ENCODE data around the gene FBXO44.
A peak's percentile ranks its signal among the peaks of the same experiment; 100 is the strongest.

The FBXO44 gene

GRCh38 chr1:11640101-11640500, 14.6 kb upstream of the FBXO44 start:
- DNase-seq, result no peak

GRCh38 chr1:11640944-11641343, 13.7 kb upstream of the FBXO44 start:
- DNase-seq, result no peak

GRCh38 chr1:11641776-11642305, 12.8 kb upstream of the FBXO44 start:
- no peak for DNase-seq

- DNase-seq, result peak; percentile 70
These were observed 12.2 kb upstream of the FBXO44 start for GRCh38 chr1:11642418-11643017.

GRCh38 chr1:11643782-11644181, 10.9 kb upstream of the FBXO44 start:
- peak; percentile 34 for DNase-seq

GRCh38 chr1:11645270-11645669, 9.4 kb upstream of the FBXO44 start:
- no peak for DNase-seq

- DNase-seq, result peak; percentile 91
These were observed 8.9 kb upstream of the FBXO44 start for GRCh38 chr1:11645670-11646265.

GRCh38 chr1:11646317-11646716, 8.4 kb upstream of the FBXO44 start:
- no peak for DNase-seq

GRCh38 chr1:11647333-11647732, 7.3 kb upstream of the FBXO44 start:
- no peak for DNase-seq

- DNase-seq, result no peak
These were observed 6.6 kb upstream of the FBXO44 start for GRCh38 chr1:11648039-11648438.

GRCh38 chr1:11648732-11649158, 5.9 kb upstream of the FBXO44 start:
- DNase-seq, result peak; percentile 56

GRCh38 chr1:11649237-11649623, 5.4 kb upstream of the FBXO44 start:
- peak; percentile 45 for DNase-seq

GRCh38 chr1:11649624-11650330, 4.9 kb upstream of the FBXO44 start:
- DNase-seq, result peak; percentile 61

- peak; percentile 93 for DNase-seq
These were observed 4.2 kb upstream of the FBXO44 start for GRCh38 chr1:11650331-11650991.

GRCh38 chr1:11651017-11651416, 3.7 kb upstream of the FBXO44 start:
- DNase-seq, result no peak

GRCh38 chr1:11652203-11652780, 2.4 kb upstream of the FBXO44 start:
- no peak for DNase-seq

GRCh38 chr1:11653101-11653860, 1.4 kb upstream of the FBXO44 start:
- DNase-seq, result peak; percentile 49

- no peak for DNase-seq
These were observed 878 bp upstream of the FBXO44 start for GRCh38 chr1:11653861-11654136.

GRCh38 chr1:11654939-11655808, 497 bp downstream of the FBXO44 start:
- peak; percentile 34 for DNase-seq

GRCh38 chr1:11657654-11658053, 3.0 kb downstream of the FBXO44 start:
- no peak for DNase-seq

GRCh38 chr1:11658542-11658941, 3.9 kb downstream of the FBXO44 start:
- no peak for DNase-seq

GRCh38 chr1:11659748-11660147, 5.1 kb downstream of the FBXO44 start:
- no peak for DNase-seq
